Measurements from ENCODE around the gene JAK1. TPM values are rescaled to one million over a fixed set of nuclear protein-coding genes. Genes with fewer than 3 reads are reported as not detected.

Gene JAK1
- total RNA-seq, 2 donors from 2014 or later, result 106 to 136 TPM

- ATAC-seq (peak; percentile 51), DNase-seq (peak; percentile 64 to 70 (median 68))
- Histone ChIP-seq H3K27ac (peak overlapping the region; percentile 88 to 97 (median 94)), H3K36me3 (replicated peaks in 1 of 2; ENCODE audit: insufficient read depth in 1 of 2, low read depth in 2 of 2) (no peaks in the 10 kb centered on the region), H3K4me1 (peaks cover 36% of the 10 kb centered on the region), H3K9me3 (no peaks in the 10 kb centered on the region), H3K4me3 (peak overlapping the region; percentile 72 to 78), H3K27me3 (no peaks in the 10 kb centered on the region)
- 0% methylated on average over 11 to 45 of the region's 52 CpGs for WGBS, 2 donors
- TF ChIP-seq POLR2A (IDR thresholded peaks at IDR 0.05) (peak in 1 of 3 donors; percentile 40), CTCF (IDR thresholded peaks at IDR 0.05) (no peak)
- intact Hi-C loops (cut with DNase I), result no loop called here
These were observed 787 bp downstream of the JAK1 start for GRCh38 chr1:64965366-64966157.

GRCh38 chr1:64963466-64963865 lies 2.9 kb downstream of the JAK1 start:
- no peaks in the 10 kb centered on the region for H3K27me3 ChIP-seq
- intact Hi-C loops (cut with DNase I), result no loop called here
- no peak overlapping the region for H3K27ac ChIP-seq
- no peaks in the 10 kb centered on the region for H3K9me3 ChIP-seq
- no peak for DNase-seq
- no peak overlapping the region for H3K4me3 ChIP-seq
- no peak for ATAC-seq
- TF ChIP-seq CTCF (IDR thresholded peaks at IDR 0.05) (no peak), POLR2A (IDR thresholded peaks at IDR 0.05) (no peak)
- peaks cover 50% of the 10 kb centered on the region for H3K4me1 ChIP-seq
- H3K36me3 ChIP-seq (replicated peaks in 1 of 2; ENCODE audit: insufficient read depth in 1 of 2, low read depth in 2 of 2), result no peaks in the 10 kb centered on the region
- WGBS, 2 donors, result 88 to 91% methylated on average over 5 of the region's 5 CpGs

GRCh38 chr1:64962441-64962840 lies 3.9 kb downstream of the JAK1 start:
- ATAC-seq (no peak), DNase-seq (peak in 2 of 4 donors; percentile 44 to 58)
- intact Hi-C loops (cut with DNase I), result no loop called here
- peaks cover 50% of the 10 kb centered on the region for H3K4me1 ChIP-seq
- peak overlapping the region; percentile 22 to 76 (median 30) for H3K27ac ChIP-seq
- no peaks in the 10 kb centered on the region for H3K27me3 ChIP-seq
- no peaks in the 10 kb centered on the region for H3K36me3 ChIP-seq (replicated peaks in 1 of 2; ENCODE audit: insufficient read depth in 1 of 2, low read depth in 2 of 2)
- TF ChIP-seq POLR2A (IDR thresholded peaks at IDR 0.05) (peak in 1 of 3 donors; percentile 10), CTCF (IDR thresholded peaks at IDR 0.05) (no peak)
- 42 to 58% methylated on average over 7 of the region's 7 CpGs for WGBS, 2 donors
- H3K9me3 ChIP-seq, result no peaks in the 10 kb centered on the region
- no peak overlapping the region for H3K4me3 ChIP-seq

GRCh38 chr1:64961923-64962322 lies 4.4 kb downstream of the JAK1 start:
- TF ChIP-seq POLR2A (IDR thresholded peaks at IDR 0.05) (no peak), CTCF (IDR thresholded peaks at IDR 0.05) (no peak)
- Histone ChIP-seq H3K9me3 (no peaks in the 10 kb centered on the region), H3K36me3 (replicated peaks in 1 of 2; ENCODE audit: insufficient read depth in 1 of 2, low read depth in 2 of 2) (no peaks in the 10 kb centered on the region), H3K27me3 (no peaks in the 10 kb centered on the region), H3K4me1 (peaks cover 50% of the 10 kb centered on the region), H3K27ac (peak overlapping the region in 3 of 4 donors; percentile 28 to 76 (median 31)), H3K4me3 (no peak overlapping the region)
- no peak for ATAC-seq
- WGBS, 2 donors, result 39 to 44% methylated on average over 1 of the region's 1 CpG
- intact Hi-C loops (cut with DNase I), result no loop called here
- DNase-seq, result no peak

GRCh38 chr1:64960731-64961130 lies 5.6 kb downstream of the JAK1 start:
- no peak overlapping the region for H3K27ac ChIP-seq
- intact Hi-C loops (cut with DNase I), result no loop called here

More at GRCh38 chr1:64960731-64961130, 5.6 kb downstream of the JAK1 start:
- DNase-seq (no peak), ATAC-seq (no peak)
- no peaks in the 10 kb centered on the region for H3K27me3 ChIP-seq
- H3K4me3 ChIP-seq, result no peak overlapping the region
- no peaks in the 10 kb centered on the region for H3K36me3 ChIP-seq (replicated peaks in 1 of 2; ENCODE audit: insufficient read depth in 1 of 2, low read depth in 2 of 2)
- TF ChIP-seq CTCF (IDR thresholded peaks at IDR 0.05) (no peak), POLR2A (IDR thresholded peaks at IDR 0.05) (no peak)
- no peaks in the 10 kb centered on the region for H3K9me3 ChIP-seq
- H3K4me1 ChIP-seq, result peaks cover 61% of the 10 kb centered on the region
